SW480 (cell line): ENCODE data around the gene KRI1.
A peak's percentile ranks its signal among the peaks of the same experiment; 100 is the strongest.

Experiments used
- DNase-seq: peaks from one replicate; pipeline ENCODE4 v3.0.0-alpha.2; 2016; ENCODE audit warnings: low spot score

Gene KRI1

GRCh38 chr19:10565567-10566407 is at the start of gene KRI1:
Gene KRI1, minus strand, starts transcription at chr19:10566010. Its CDS starts 11 bp downstream, at chr19:10565999.
- peak; percentile 98 for DNase-seq

- DNase-seq: no peak
Measured at GRCh38 chr19:10612499-10613119, 46.8 kb upstream of the KRI1 start.

- no peak for DNase-seq
Measured at GRCh38 chr19:10611907-10612306, 46.1 kb upstream of the KRI1 start.

GRCh38 chr19:10604460-10604980 is 38.7 kb upstream of the KRI1 start:
- peak; percentile 35 for DNase-seq

GRCh38 chr19:10603873-10604459 is 38.2 kb upstream of the KRI1 start:
- DNase-seq: no peak

- no peak for DNase-seq
Measured at GRCh38 chr19:10603084-10603872, 37.5 kb upstream of the KRI1 start.

GRCh38 chr19:10602330-10603083 is 36.7 kb upstream of the KRI1 start:
- peak; percentile 49 for DNase-seq

GRCh38 chr19:10601999-10602329 is 36.2 kb upstream of the KRI1 start:
- DNase-seq: no peak

- DNase-seq: no peak
Measured at GRCh38 chr19:10600149-10600548, 34.3 kb upstream of the KRI1 start.

GRCh38 chr19:10593820-10594637 is 28.2 kb upstream of the KRI1 start:
- DNase-seq: no peak

GRCh38 chr19:10593148-10593547 is 27.3 kb upstream of the KRI1 start:
- DNase-seq: no peak

- DNase-seq: no peak
Measured at GRCh38 chr19:10587839-10588150, 22.0 kb upstream of the KRI1 start.

- no peak for DNase-seq
Measured at GRCh38 chr19:10587022-10587838, 21.4 kb upstream of the KRI1 start, which contains the start of gene AP1M2. Gene AP1M2, minus strand, starts transcription at chr19:10587312. Its CDS starts 81 bp downstream, at chr19:10587231.

- no peak for DNase-seq
Measured at GRCh38 chr19:10586396-10586795, 20.6 kb upstream of the KRI1 start.

GRCh38 chr19:10583036-10583776 is 17.4 kb upstream of the KRI1 start:
- no peak for DNase-seq

- no peak for DNase-seq
Measured at GRCh38 chr19:10582091-10582490, 16.3 kb upstream of the KRI1 start.

GRCh38 chr19:10580979-10581631 is 15.3 kb upstream of the KRI1 start:
- peak; percentile 88 for DNase-seq

GRCh38 chr19:10577951-10578350 is 12.1 kb upstream of the KRI1 start:
- no peak for DNase-seq
